Activated naive CD4-positive, alpha-beta T cell treated with anti-CD3 and anti-CD28 coated beads for 36 hours (primary cell): ENCODE results near the gene CEP44. TPM values are rescaled to one million over a fixed set of nuclear protein-coding genes. Genes with fewer than 3 reads are reported as not detected.
"Not testable (repeated sequence)": the region's sequence is repeated elsewhere in the genome, so short reads cannot be mapped to it uniquely, and the experiment has no call there.

ENCODE experiments used
- CTCF ChIA-PET: fragments of 350-600 bp; sonication (Branson Sonifier 250); formaldehyde crosslinking; loops from one replicate; lab custom pipeline; 2021; ENCODE audit warnings: antibody characterized with exemption; lab: Charles Lee
- DNase-seq: peaks from one replicate; pipeline ENCODE4 v3.0.0-alpha.2; 2020
- H3K27ac Mint-ChIP-seq: one replicate; pipeline ENCODE4 v1.8.0; 2021; ENCODE audit warnings: mild to moderate bottlenecking, mixed read lengths
- H3K27me3 Mint-ChIP-seq: one replicate; pipeline ENCODE4 v1.8.0; 2021; ENCODE audit warnings: low read depth, mixed read lengths
- H3K36me3 Mint-ChIP-seq: one replicate; pipeline ENCODE4 v1.8.0; 2021; ENCODE audit warnings: low read depth, mixed read lengths
- H3K4me1 Mint-ChIP-seq: one replicate; pipeline ENCODE4 v1.8.0; 2021; ENCODE audit warnings: low read depth, mixed read lengths
- H3K4me3 Mint-ChIP-seq: one replicate; pipeline ENCODE4 v1.8.0; 2021; ENCODE audit warnings: mild to moderate bottlenecking, moderate library complexity, mixed read lengths
- H3K9me3 Mint-ChIP-seq: one replicate; pipeline ENCODE4 v1.8.0; 2021; ENCODE audit warnings: mixed read lengths
- intact Hi-C: fragments of 100-400 bp; cut with micrococcal nuclease; formaldehyde crosslinking; loops from one replicate; pipeline ENCODE4 v1.15.1; 2023
- total RNA-seq, 2 experiments: library from RNA; stranded (reverse); gene quantifications; one replicate each; pipeline ENCODE4 v1.2.3, GENCODE V29; 2021

The CEP44 gene
- total RNA-seq, 2 experiments from 2014 or later, result 41.2 to 41.4 TPM

GRCh38 chr4:174260099-174260498 lies 23.6 kb upstream of the CEP44 start:
- H3K4me3 Mint-ChIP-seq, result no peak overlapping the region
- intact Hi-C loops, result no loop called here
- H3K4me1 Mint-ChIP-seq, result peaks cover 8% of the 10 kb centered on the region
- H3K27ac Mint-ChIP-seq, result no peak overlapping the region
- peaks cover 10% of the 10 kb centered on the region for H3K36me3 Mint-ChIP-seq
- no peaks in the 10 kb centered on the region for H3K27me3 Mint-ChIP-seq
- H3K9me3 Mint-ChIP-seq, result no peaks in the 10 kb centered on the region
- CTCF ChIA-PET, result no interaction called here
- DNase-seq, result no peak

GRCh38 chr4:174261432-174261831 lies 22.3 kb upstream of the CEP44 start:
- H3K27me3 Mint-ChIP-seq, H3K36me3 Mint-ChIP-seq, H3K27ac Mint-ChIP-seq, H3K4me1 Mint-ChIP-seq, CTCF ChIA-PET, DNase-seq, H3K4me3 Mint-ChIP-seq, H3K9me3 Mint-ChIP-seq, intact Hi-C loops: not testable (repeated sequence)

- peaks cover 4% of the 10 kb centered on the region for H3K36me3 Mint-ChIP-seq
- intact Hi-C loops, result no loop called here
- H3K4me3 Mint-ChIP-seq, result no peak overlapping the region
- no peaks in the 10 kb centered on the region for H3K9me3 Mint-ChIP-seq
- CTCF ChIA-PET, result no interaction called here
- H3K4me1 Mint-ChIP-seq, result peaks cover 12% of the 10 kb centered on the region
- DNase-seq, result no peak
- H3K27ac Mint-ChIP-seq, result no peak overlapping the region
- H3K27me3 Mint-ChIP-seq, result no peaks in the 10 kb centered on the region
Measured at GRCh38 chr4:174262624-174263444, 20.9 kb upstream of the CEP44 start.

- CTCF ChIA-PET, result no interaction called here
- Mint-ChIP-seq H3K27ac (no peak overlapping the region), H3K9me3 (no peaks in the 10 kb centered on the region), H3K4me3 (no peak overlapping the region), H3K27me3 (no peaks in the 10 kb centered on the region), H3K36me3 (peaks cover 7% of the 10 kb centered on the region), H3K4me1 (peaks cover 12% of the 10 kb centered on the region)
- DNase-seq, result no peak
- intact Hi-C loops, result no loop called here
Measured at GRCh38 chr4:174263445-174263736, 20.3 kb upstream of the CEP44 start.

- Mint-ChIP-seq H3K9me3 (no peaks in the 10 kb centered on the region), H3K4me3 (no peak overlapping the region), H3K27ac (no peak overlapping the region), H3K4me1 (peaks cover 12% of the 10 kb centered on the region), H3K36me3 (peaks cover 6% of the 10 kb centered on the region), H3K27me3 (no peaks in the 10 kb centered on the region)
- CTCF ChIA-PET, result no interaction called here
- DNase-seq, result no peak
- intact Hi-C loops, result no loop called here
Measured at GRCh38 chr4:174265916-174266315, 17.8 kb upstream of the CEP44 start.

GRCh38 chr4:174266416-174266815 lies 17.3 kb upstream of the CEP44 start:
- Mint-ChIP-seq H3K4me3 (no peak overlapping the region), H3K9me3 (no peaks in the 10 kb centered on the region), H3K27ac (no peak overlapping the region), H3K36me3 (peaks cover 6% of the 10 kb centered on the region), H3K4me1 (peaks cover 12% of the 10 kb centered on the region), H3K27me3 (no peaks in the 10 kb centered on the region)
- DNase-seq, result no peak
- intact Hi-C loops, result no loop called here
- CTCF ChIA-PET, result no interaction called here

GRCh38 chr4:174273930-174274329 lies 9.8 kb upstream of the CEP44 start:
- Mint-ChIP-seq H3K9me3 (no peaks in the 10 kb centered on the region), H3K27ac (no peak overlapping the region), H3K4me1 (peaks cover 27% of the 10 kb centered on the region), H3K36me3 (peaks cover 2% of the 10 kb centered on the region), H3K27me3 (no peaks in the 10 kb centered on the region), H3K4me3 (no peak overlapping the region)
- intact Hi-C loops, result no loop called here
- DNase-seq, result no peak
- CTCF ChIA-PET, result no interaction called here

GRCh38 chr4:174274436-174274835 lies 9.3 kb upstream of the CEP44 start:
- peaks cover 6% of the 10 kb centered on the region for H3K36me3 Mint-ChIP-seq

GRCh38 chr4:174275101-174275500 lies 8.6 kb upstream of the CEP44 start:
- DNase-seq, result no peak
- CTCF ChIA-PET, result no interaction called here
- H3K27me3 Mint-ChIP-seq, result no peaks in the 10 kb centered on the region
- no peaks in the 10 kb centered on the region for H3K9me3 Mint-ChIP-seq
- H3K36me3 Mint-ChIP-seq, result peaks cover 7% of the 10 kb centered on the region
- peaks cover 36% of the 10 kb centered on the region for H3K4me1 Mint-ChIP-seq
- intact Hi-C loops, result loop anchor here (1.0 kb wide), 1 partner anchor 8 kb away; the partner anchor contains the start of genes CEP44 and FBXO8
- no peak overlapping the region for H3K27ac Mint-ChIP-seq
- no peak overlapping the region for H3K4me3 Mint-ChIP-seq

More at GRCh38 chr4:174274436-174274835, 9.3 kb upstream of the CEP44 start:
- Mint-ChIP-seq H3K27me3 (no peaks in the 10 kb centered on the region), H3K4me3 (no peak overlapping the region), H3K27ac (no peak overlapping the region), H3K9me3 (no peaks in the 10 kb centered on the region), H3K4me1 (peaks cover 32% of the 10 kb centered on the region)
- intact Hi-C loops, result no loop called here
- no peak for DNase-seq
- CTCF ChIA-PET, result no interaction called here

GRCh38 chr4:174277433-174277832 lies 6.3 kb upstream of the CEP44 start:
- Mint-ChIP-seq H3K27ac (no peak overlapping the region), H3K36me3 (peaks cover 12% of the 10 kb centered on the region), H3K9me3 (no peaks in the 10 kb centered on the region), H3K4me1 (peaks cover 50% of the 10 kb centered on the region), H3K4me3 (no peak overlapping the region), H3K27me3 (no peaks in the 10 kb centered on the region)
- DNase-seq, result no peak
- intact Hi-C loops, result no loop called here
- CTCF ChIA-PET, result no interaction called here

GRCh38 chr4:174278467-174278866 lies 5.2 kb upstream of the CEP44 start:
- H3K4me3 Mint-ChIP-seq, result no peak overlapping the region
- peaks cover 48% of the 10 kb centered on the region for H3K4me1 Mint-ChIP-seq
- H3K9me3 Mint-ChIP-seq, result no peaks in the 10 kb centered on the region
- no peaks in the 10 kb centered on the region for H3K27me3 Mint-ChIP-seq
- no peak overlapping the region for H3K27ac Mint-ChIP-seq
- intact Hi-C loops, result no loop called here
- CTCF ChIA-PET, result no interaction called here
- no peak for DNase-seq
- peaks cover 12% of the 10 kb centered on the region for H3K36me3 Mint-ChIP-seq

GRCh38 chr4:174279433-174280155 lies 4.1 kb upstream of the CEP44 start:
- Mint-ChIP-seq H3K4me1 (peaks cover 50% of the 10 kb centered on the region), H3K27ac (no peak overlapping the region), H3K9me3 (no peaks in the 10 kb centered on the region), H3K4me3 (no peak overlapping the region), H3K27me3 (no peaks in the 10 kb centered on the region), H3K36me3 (peaks cover 14% of the 10 kb centered on the region)
- no peak for DNase-seq
- CTCF ChIA-PET, result no interaction called here
- intact Hi-C loops, result loop anchor here (5.0 to 10.0 kb wide), 3 partner anchors 775 to 1112 kb away; partner anchors contain the start of gene GALNT7
